ENCODE data around the gene CRIP1. TPM values are rescaled to one million over a fixed set of nuclear protein-coding genes. Genes with fewer than 3 reads are reported as not detected.

CRIP1 gene
- 2.0 and 3.3 TPM in 2 replicates for total RNA-seq

GRCh38 chr14:105486163-105486973 lies at the start of gene CRIP1:
Gene CRIP1 (plus strand): TSS chr14:105486886. CDS start chr14:105487260, 374 bp downstream.

GRCh38 chr14:105474483-105475268 lies 12.0 kb upstream of the CRIP1 start, which contains the start of gene CRIP2:
Gene CRIP2 (plus strand): TSS chr14:105474821. CDS start chr14:105474863, 42 bp downstream.

GRCh38 chr14:105490572-105491365 lies 4.1 kb downstream of the CRIP1 start, which contains the start of gene TEDC1:
Gene TEDC1 (plus strand): TSS chr14:105491246. CDS start chr14:105491376, 130 bp downstream.

GRCh38 chr14:105525861-105526775 lies 39.4 kb downstream of the CRIP1 start, which contains the start of gene TMEM121:
Gene TMEM121 (plus strand): TSS chr14:105526583. CDS start chr14:105528835, 2,252 bp downstream.

Other genes starting within 250 kb of the CRIP1 start
- 31.9 and 41.1 TPM in 2 replicates for gene BTBD6, start 238.4 kb upstream of the CRIP1 start, total RNA-seq
- gene BRF1, start 185.9 kb upstream of the CRIP1 start, total RNA-seq, result 32.6 and 34.5 TPM in 2 replicates
- 32.7 and 48.3 TPM in 2 replicates for gene PACS2, start 172.1 kb upstream of the CRIP1 start, total RNA-seq
- gene TEX22, start 88.3 kb upstream of the CRIP1 start, total RNA-seq, result 0.37 and 0.43 TPM in 2 replicates
- 26.2 and 35.8 TPM in 2 replicates for gene MTA1, start 67.1 kb upstream of the CRIP1 start, total RNA-seq
- 22.7 and 23.2 TPM in 2 replicates for gene CRIP2, start 12.1 kb upstream of the CRIP1 start, total RNA-seq
- 1.8 and 2.3 TPM in 2 replicates for gene TEDC1, start 4.4 kb downstream of the CRIP1 start, total RNA-seq
- 10.0 and 10.2 TPM in 2 replicates for gene TMEM121, start 39.7 kb downstream of the CRIP1 start, total RNA-seq